Esophagus squamous epithelium (tissue), 4 donors: ENCODE measurements around the gene NFRKB.

Experiments used
- CTCF ChIP-seq, 6 experiments: fragments of 450-650 bp in 4 of 6; fragments of 200-600 bp in 2 of 6; sonication (generic) in 2 of 6; IDR thresholded peaks; one replicate each; pipeline ENCODE4 v1.5.1; 2016 to 2019; ENCODE audit warnings: antibody characterized with exemption in 6 of 6, mild to moderate bottlenecking in 4 of 6, moderate library complexity in 4 of 6
- POLR2A ChIP-seq, 4 donors: fragments of 450-650 bp; IDR thresholded peaks; one replicate each; pipeline ENCODE4 v1.6.1; 2017; ENCODE audit warnings: antibody characterized with exemption in 4 of 4, mild to moderate bottlenecking in 4 of 4, moderate library complexity in 3 of 4

GRCh38 chr11:129917231-129917630, 21.9 kb upstream of the NFRKB start:
- TF ChIP-seq CTCF (IDR thresholded peaks at IDR 0.05) (no peak), POLR2A (IDR thresholded peaks at IDR 0.05) (no peak)
